Measurements from ENCODE around the gene CXCL13.
"Not testable (repeated sequence)": the region's sequence is repeated elsewhere in the genome, so short reads cannot be mapped to it uniquely, and the experiment has no call there.

The CXCL13 gene

DNA sequence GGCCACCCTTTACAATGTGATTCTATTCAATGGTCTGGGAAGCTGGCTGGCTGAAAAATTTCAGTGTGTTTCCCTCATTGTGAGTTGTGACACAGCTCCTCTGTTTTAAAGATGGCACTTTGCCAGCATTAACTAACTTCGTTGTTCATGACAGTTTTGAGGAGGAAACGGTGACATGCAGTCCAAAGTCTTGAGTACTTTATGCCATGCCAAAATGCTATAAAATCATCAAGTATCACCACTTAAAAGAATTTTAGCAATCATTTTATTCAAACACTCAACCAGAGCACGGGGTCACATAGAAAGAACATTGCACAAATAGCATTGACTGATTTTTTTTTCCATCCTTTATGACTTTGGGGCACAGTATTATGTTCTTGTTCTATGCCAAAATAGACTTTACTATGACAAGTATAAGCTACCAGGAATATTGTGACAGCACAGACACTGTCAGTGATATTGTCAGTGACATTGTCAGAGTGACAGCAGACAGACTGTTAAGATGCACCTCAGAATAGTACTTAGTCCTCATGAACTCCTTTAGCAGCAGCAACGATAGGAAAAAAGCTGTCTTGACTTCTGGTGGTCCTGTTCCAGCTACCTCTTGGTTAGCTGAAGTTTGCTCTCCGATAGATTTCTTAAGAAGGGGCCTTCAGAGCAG, 46.7 kb downstream of the CXCL13 start:
- in situ Hi-C loops (cut with MboI; ENCODE audit: low sequenced_read_pairs) = no loop called here

DNA sequence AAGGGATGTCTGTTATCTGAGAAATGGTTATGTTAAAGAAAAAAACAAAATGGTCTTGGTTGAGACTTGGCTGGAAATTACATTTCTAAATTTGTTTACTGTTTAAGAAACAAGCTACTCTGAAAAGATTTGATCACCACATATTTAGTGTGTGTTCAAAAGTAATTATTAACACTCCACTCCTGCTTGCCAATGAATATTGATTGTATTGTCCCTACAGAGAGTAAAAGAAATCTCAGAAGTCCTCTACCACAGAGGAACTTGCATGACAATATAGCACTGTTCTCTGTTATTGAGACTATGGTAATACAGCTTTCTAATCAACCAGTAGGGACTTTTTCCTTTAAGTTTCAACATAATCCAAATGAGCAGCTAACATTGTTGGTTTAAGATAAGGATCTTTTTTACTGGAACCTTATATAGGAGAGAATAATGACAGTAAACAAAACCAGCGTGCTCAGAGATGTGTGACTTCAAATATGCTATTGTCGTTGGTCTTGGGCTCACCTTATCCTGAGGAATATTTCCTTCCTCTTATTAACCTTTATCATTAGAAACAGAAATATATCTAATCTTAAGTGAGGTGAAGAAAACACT, 47.6 kb downstream of the CXCL13 start:
- in situ Hi-C loops (cut with MboI; ENCODE audit: low sequenced_read_pairs) = no loop called here

DNA sequence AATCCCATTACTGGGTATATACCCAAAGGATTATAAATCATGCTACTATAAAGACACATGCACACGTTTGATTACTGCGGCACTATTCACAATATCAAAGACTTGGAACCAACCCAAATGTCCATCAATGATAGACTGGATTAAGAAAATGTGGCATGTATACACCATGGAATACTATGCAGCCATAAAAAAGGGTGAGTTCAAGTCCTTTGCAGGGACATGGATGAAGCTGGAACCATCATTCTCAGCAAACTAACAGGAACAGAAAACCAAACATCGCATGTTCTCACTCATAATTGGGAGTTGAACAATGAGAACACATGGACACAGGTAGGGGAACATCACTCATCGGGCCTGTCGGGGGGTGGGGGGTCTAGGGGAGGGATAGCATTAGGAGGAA, 54.7 kb downstream of the CXCL13 start:
- in situ Hi-C loops (cut with MboI; ENCODE audit: low sequenced_read_pairs) = not testable (repeated sequence)

Data from hTERT RPE-1 (cell line).